ENCODE results near the gene SERPIND1. TPM values are rescaled to one million over a fixed set of nuclear protein-coding genes. Genes with fewer than 3 reads are reported as not detected.

SERPIND1 gene
- polyA plus RNA-seq, 1 donor from 2014 or later: not detected

GRCh38 chr22:20792221-20792965 is 18.5 kb downstream of the SERPIND1 start:
- Histone ChIP-seq H3F3A (ENCODE audit: insufficient read depth, low read length, poor library complexity, severe bottlenecking) (no peaks in the 10 kb centered on the region), H3K9me3 (ENCODE audit: low read length) (no peaks in the 10 kb centered on the region), H3K9me2 (ENCODE audit: insufficient read depth, low read length) (no peaks in the 10 kb centered on the region), H3K4me2 (ENCODE audit: low read length) (no peak overlapping the region), H3K27ac (ENCODE audit: low read length) (no peak overlapping the region), H3K36me3 (ENCODE audit: insufficient read depth, low read length) (no peaks in the 10 kb centered on the region), H3K27me3 (ENCODE audit: insufficient read depth, low read depth, low read length) (no peaks in the 10 kb centered on the region), H3K9ac (ENCODE audit: low read length) (no peak overlapping the region), H4K20me1 (ENCODE audit: insufficient read depth) (no peaks in the 10 kb centered on the region), H2AFZ (ENCODE audit: low read depth, low read length) (no peak overlapping the region), H3K79me2 (replicated peaks; ENCODE audit: insufficient read depth, low read length) (no peaks in the 10 kb centered on the region), H3K4me3 (ENCODE audit: low read length) (no peak overlapping the region)
- TF ChIP-seq MXI1 (conservative IDR thresholded peaks at IDR 0.05; ENCODE audit: poor library complexity, severe bottlenecking) (no peak), POLR2AphosphoS5 (IDR thresholded peaks at IDR 0.05) (no peak), CTCF (IDR thresholded peaks at IDR 0.05; ENCODE audit: poor library complexity, severe bottlenecking) (no peak), REST (IDR thresholded peaks at IDR 0.05; ENCODE audit: borderline replicate concordance) (no peak), SMC3 (conservative IDR thresholded peaks at IDR 0.05; ENCODE audit: poor library complexity) (no peak), TAF1 (IDR thresholded peaks at IDR 0.05; ENCODE audit: low read depth) (no peak), EZH2 (IDR thresholded peaks at IDR 0.05; ENCODE audit: borderline replicate concordance, insufficient read depth, low read length, poor library complexity, severe bottlenecking) (no peak), RAD21 (conservative IDR thresholded peaks at IDR 0.05) (no peak), EP300 (conservative IDR thresholded peaks at IDR 0.05; ENCODE audit: poor library complexity, severe bottlenecking) (no peak)

GRCh38 chr22:20792966-20793728 is 19.2 kb downstream of the SERPIND1 start:
- H3K4me3 ChIP-seq (ENCODE audit: low read length): no peak overlapping the region
- H3K9me3 ChIP-seq (ENCODE audit: low read length): no peaks in the 10 kb centered on the region
- H3K9me2 ChIP-seq (ENCODE audit: insufficient read depth, low read length): no peaks in the 10 kb centered on the region
- no peak overlapping the region for H2AFZ ChIP-seq (ENCODE audit: low read depth, low read length)
- H4K20me1 ChIP-seq (ENCODE audit: insufficient read depth): no peaks in the 10 kb centered on the region
- H3K36me3 ChIP-seq (ENCODE audit: insufficient read depth, low read length): no peaks in the 10 kb centered on the region
- no peaks in the 10 kb centered on the region for H3K79me2 ChIP-seq (replicated peaks; ENCODE audit: insufficient read depth, low read length)
- no peak overlapping the region for H3K9ac ChIP-seq (ENCODE audit: low read length)
- H3K4me2 ChIP-seq (ENCODE audit: low read length): no peak overlapping the region
- H3K27ac ChIP-seq (ENCODE audit: low read length): no peak overlapping the region
- no peaks in the 10 kb centered on the region for H3F3A ChIP-seq (ENCODE audit: insufficient read depth, low read length, poor library complexity, severe bottlenecking)
- TF ChIP-seq EP300 (conservative IDR thresholded peaks at IDR 0.05; ENCODE audit: poor library complexity, severe bottlenecking): no peak
- TF ChIP-seq SMC3 (conservative IDR thresholded peaks at IDR 0.05; ENCODE audit: poor library complexity): no peak
- no peak for TF ChIP-seq EZH2 (IDR thresholded peaks at IDR 0.05; ENCODE audit: borderline replicate concordance, insufficient read depth, low read length, poor library complexity, severe bottlenecking)
- no peaks in the 10 kb centered on the region for H3K27me3 ChIP-seq (ENCODE audit: insufficient read depth, low read depth, low read length)
